Measurements from ENCODE around the gene CHMP3.
"Not testable (repeated sequence)": the region's sequence is repeated elsewhere in the genome, so short reads cannot be mapped to it uniquely, and the experiment has no call there.

Gene CHMP3

DNA sequence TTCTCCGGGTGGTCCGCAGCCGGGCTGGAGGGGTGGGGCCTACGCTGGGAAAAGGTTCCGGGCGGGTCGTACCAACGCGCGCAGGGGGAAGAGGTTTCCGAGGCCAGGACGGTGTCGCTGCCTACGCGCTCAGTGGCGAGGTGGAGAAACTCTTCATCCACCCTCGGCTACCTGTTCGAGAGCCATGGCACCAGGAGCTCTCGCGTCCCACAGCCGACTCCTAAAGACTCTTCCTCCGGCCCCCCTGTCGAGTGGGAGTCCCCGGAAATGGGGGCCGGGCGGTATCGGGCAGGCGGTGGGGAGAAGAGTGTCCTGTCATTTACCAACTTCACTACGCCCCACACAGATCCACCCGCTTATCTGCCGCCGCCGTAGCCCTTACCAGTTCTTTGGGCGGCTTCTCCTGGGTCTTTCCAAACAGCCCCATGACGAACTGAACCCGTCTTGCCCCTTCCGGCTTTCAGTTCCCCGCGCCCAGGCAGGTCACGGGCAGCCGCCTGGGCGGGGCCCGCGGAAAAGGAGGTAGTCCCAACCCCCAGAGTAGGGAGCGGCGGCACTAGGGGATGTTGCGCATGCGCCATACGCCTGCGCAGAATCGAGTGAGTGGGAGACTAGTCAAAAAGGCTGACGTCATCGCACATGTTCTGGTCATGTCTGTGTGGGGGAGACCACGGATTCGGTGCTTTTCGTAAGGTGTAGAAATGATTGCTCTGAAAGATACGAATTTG is at the start of gene CHMP3:
Gene CHMP3, minus strand, starts transcription at position 522 of the 728 bp plus-strand sequence. Its CDS starts 95 bp downstream, at position 427.
- DNase-seq (ENCODE audit: low read depth in 2 of 2), result peak; percentile 90 to 93

GRCh38 chr2:86610871-86611270 is 47.6 kb upstream of the CHMP3 start:
- no peak for DNase-seq (ENCODE audit: low read depth in 2 of 2)

DNA sequence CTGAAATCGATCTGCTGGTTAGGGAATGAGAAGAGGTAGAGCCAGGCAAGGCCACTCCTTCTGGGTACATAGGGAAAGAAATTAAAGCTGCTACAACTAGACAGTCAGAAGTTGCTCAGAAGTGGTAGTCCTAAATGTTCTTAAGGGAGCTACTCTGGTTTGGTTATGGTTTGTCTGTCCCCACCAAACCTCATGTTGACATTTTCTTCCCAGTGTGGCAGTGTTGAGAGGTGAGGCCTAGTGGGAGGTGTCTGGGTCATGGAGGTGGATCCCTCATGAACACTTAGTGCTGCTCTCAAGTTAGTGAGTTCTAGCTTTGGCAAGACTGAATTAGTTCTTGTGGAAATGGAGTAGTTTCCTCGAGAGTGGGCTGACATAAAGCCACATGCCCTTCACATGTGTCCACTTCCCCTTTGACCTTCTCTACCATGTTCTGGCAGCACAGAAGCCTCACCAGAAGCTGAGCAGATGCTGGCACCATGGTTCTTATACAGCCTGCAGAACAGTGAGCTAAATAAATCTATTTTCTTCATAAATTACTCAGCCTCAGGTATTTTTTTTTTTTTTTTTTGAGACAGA is 45.7 kb upstream of the CHMP3 start:
- no peak for DNase-seq (ENCODE audit: low read depth in 2 of 2)

DNA sequence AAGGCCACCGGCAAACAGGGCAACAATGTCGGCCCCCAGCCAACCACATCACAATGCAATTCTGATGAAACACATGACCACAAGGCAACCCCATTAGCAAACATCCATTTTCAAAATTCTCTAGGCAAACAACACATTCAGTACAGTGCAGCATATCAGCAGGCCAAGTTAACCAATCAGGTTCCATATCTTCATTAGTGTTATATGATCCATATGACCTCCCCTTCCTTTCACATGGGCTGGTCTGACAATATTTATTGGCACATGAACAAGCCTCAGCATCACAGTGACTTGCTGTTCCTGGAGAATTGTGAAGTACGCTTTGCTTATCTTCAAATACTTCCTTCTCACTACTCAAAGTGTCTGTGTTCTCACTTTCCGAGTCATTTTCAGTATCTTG is 40.7 kb upstream of the CHMP3 start:
- DNase-seq (ENCODE audit: low read depth in 2 of 2), result no peak

GRCh38 chr2:86598966-86599365 is 35.7 kb upstream of the CHMP3 start:
- no peak for DNase-seq (ENCODE audit: low read depth in 2 of 2)

- DNase-seq (ENCODE audit: low read depth in 2 of 2), result no peak
Observed at GRCh38 chr2:86596118-86596517, 32.9 kb upstream of the CHMP3 start.

DNA sequence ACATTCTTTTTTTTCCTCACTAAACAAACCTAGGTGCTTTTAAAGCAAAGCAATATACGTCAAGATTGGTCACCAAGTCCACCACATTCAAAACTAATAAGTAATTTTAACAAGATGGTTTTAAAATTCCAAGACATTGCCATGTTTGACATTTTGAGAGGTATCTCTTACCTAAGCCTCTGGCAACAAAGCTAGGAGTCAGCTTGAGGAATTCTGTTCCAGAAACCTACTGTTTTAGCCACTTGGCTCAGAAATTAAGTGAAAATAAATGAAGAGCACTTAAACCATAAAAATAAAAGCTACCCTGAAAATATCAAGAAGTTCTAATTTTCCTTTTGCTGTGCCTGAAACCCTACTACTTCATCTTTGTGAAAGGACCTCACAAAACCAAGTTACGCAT is 30.0 kb upstream of the CHMP3 start:
- DNase-seq (ENCODE audit: low read depth in 2 of 2), result no peak

DNA sequence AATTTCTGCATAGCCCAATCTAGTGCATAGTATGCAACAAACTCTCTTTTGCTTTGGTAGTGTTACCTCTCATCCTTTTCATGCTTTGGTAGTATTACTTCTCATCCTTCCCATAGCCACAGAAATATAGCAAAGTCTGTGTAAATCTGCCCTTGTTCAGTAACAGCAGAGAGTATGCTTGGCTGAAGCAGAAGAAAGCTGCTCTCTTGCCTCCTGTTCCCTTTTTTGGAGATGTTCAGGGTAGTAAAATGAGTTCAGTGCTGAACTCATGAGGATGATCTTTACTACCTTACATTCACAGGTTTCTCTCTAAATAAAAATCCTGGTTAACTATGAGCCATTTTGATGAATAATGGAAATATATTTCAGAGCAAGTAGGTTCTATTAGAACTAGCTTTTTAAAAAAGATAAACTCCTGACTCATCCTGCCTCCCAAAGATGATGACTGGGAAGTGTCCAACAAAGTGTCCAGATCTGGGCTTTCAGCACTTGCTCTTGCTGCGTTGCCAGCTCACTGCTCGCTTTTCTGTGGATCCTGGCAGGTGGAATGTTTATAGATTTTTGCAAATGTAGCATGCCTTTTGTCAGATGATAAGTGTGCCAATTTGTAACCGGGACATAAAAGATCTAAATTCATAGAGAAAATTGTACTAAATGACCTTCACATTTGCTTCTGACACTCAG is 29.4 kb upstream of the CHMP3 start:
- no peak for DNase-seq (ENCODE audit: low read depth in 2 of 2)

DNA sequence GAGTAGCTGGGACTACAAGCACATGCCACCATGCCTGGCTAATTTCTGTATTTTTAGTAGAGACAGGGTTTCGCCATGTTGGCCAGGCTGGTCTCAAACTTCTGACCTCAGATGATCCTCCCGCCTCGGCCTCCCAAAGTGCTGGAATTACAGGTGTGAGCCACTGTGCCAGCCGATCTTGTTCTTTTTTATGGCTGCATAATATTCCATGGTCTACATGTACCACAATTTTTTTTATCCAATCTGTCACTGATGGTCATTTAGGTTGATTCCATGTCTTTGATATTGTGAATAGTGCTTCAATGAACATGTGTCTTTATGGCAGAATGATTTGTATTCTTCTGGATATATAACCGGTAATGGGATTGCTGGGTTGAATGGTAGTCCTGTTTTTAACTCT is 26.5 kb upstream of the CHMP3 start:
- DNase-seq (ENCODE audit: low read depth in 2 of 2), result not testable (repeated sequence)

- no peak for DNase-seq (ENCODE audit: low read depth in 2 of 2)
Observed at GRCh38 chr2:86584151-86584913, 21.1 kb upstream of the CHMP3 start.

DNA sequence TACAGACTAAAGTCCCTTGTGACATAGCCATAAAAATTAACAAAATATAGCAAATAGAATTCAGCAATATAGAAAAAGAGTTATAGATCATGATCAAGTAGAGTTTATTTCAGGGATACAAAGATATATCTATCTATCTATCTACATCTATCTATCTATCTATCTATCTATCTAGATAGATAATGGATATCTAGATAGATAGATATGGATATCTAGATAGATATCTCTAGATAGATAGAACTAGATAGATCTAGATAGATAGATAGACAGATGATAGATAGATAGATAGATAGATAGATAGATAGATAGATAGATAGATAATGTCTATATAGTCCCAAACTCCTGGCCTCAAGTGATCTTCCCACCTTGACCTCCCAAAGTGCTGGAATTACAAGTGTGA is 17.3 kb upstream of the CHMP3 start:
- no peak for DNase-seq (ENCODE audit: low read depth in 2 of 2)

- DNase-seq (ENCODE audit: low read depth in 2 of 2), result no peak
Observed at GRCh38 chr2:86577817-86578456, 14.7 kb upstream of the CHMP3 start.

DNA sequence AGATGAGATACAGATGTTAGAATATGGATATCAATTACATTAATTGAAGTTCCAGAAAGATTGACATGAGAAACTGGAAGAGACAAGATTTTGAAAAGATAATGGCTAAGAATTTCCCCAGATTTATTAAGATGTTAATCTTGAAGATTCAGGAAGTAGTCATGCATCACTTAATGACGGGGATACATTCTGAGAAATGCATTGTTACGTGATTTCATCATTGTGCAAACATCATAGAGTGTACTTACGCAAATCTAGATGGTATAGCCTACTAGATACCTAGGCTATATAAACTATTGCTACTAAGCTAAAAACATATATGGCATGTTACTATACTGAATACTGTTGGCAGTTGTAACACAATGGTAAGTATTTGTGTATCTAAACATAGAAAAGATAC is 6.8 kb upstream of the CHMP3 start:
- DNase-seq (ENCODE audit: low read depth in 2 of 2), result no peak

DNA sequence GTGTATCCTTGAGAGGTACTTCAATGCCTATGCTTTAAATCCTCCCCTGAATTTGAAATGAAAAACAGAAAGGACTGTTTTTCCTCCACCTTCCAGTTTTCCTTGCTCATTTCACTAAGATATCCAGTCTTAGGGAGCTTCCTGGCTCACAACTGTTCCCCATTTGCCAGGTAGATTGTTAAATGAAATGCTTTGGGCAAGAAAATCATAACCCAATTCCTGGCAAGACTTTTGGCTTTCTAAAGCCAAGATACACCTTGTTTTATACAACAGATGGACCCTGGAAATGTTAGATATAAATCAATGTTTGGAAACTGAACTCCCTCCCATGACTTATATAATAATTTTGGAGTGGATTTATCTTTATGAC is 3.6 kb upstream of the CHMP3 start:
- DNase-seq (ENCODE audit: low read depth in 2 of 2), result no peak

DNA sequence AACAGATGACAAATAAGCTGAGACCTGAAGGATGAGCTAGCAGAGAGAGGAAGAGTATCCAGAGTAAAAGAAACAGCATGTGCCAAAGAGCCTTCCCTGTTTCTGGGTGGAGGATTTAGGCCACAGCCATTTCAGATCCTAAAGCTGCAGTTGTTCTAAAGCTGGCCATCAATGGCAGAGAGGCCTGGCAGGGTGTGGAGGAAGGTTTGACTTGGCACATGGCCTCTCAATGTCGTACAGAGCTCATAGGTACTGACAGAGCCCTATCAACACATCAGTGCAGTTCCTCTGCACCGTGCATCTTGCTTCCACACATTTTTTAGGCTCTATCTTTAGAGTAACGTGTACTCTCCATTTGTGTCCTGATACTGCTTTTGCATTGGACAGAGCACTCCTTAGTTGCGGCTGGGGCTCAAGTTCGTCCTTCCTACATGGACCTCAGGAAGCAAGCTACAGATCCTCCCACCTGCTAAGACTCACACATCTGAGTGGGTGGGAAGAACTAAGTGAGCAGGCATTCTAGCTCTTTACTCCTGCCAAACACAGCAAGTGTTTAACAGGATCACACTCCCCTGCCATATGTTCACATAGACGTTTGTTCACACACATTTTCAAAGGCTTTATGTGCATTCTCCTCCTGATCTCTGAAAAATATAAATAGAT is 3.0 kb upstream of the CHMP3 start:
- DNase-seq (ENCODE audit: low read depth in 2 of 2), result no peak

DNA sequence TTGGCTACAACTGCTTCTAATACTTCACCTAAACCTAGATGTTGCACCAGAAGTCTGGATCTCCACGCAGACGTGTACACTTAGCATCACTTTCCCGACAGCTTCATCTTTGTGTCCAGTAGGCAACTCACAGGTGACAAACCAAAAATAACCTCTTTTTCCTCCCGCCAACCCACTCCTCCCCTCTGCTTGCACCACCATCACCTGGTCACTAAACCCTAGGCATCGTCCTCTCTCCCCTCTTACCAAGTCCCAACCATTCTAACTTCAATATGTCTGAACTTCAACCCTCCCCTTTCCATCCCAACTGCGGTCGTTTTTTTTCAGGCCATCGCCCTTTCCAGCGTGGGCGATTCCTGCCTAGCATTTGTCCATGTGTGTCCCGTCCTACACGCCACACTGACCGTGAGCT is 413 bp upstream of the CHMP3 start:
- DNase-seq (ENCODE audit: low read depth in 2 of 2), result no peak

GRCh38 chr2:86562485-86562921 is 740 bp downstream of the CHMP3 start:
- no peak for DNase-seq (ENCODE audit: low read depth in 2 of 2)

GRCh38 chr2:86557836-86558235 is 5.4 kb downstream of the CHMP3 start:
- DNase-seq (ENCODE audit: low read depth in 2 of 2), result no peak

DNA sequence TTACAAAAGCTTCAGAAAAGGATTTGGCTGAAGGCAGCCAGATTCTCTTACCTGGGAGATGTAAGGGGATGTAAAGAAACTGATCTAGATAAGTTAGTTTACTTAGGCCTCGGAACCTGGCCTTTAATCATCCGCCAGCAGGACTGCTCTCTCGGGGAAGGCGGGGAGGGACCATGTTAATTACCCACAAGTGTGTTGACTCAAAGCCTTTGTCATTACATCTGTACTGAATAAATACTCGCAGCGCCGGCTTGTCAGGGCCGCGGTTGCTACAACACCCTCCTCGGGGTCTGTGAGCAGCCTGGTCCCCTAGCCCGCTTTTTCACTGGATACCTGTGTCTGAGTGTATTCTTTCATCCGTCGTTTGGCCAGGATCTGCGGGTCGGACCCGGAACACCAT is 6.7 kb downstream of the CHMP3 start:
- no peak for DNase-seq (ENCODE audit: low read depth in 2 of 2)

DNA sequence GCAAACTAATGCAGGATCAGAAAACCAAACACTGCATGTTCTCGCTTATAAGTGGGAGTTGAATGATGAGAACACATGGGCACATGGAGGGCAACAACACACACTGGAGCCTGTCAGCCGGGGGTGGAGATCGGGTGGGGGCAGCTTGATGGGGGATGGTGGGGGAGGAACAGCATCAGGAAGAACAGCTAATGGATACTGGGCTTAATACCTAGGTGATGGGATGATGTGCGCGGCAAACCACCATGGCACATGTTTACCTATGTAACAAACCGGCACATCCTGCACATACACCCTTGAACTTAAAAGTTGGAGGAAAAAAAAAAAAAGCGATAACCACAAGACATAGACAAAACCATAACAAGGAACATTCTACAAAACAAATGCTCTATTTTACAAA is 10.4 kb downstream of the CHMP3 start:
- no peak for DNase-seq (ENCODE audit: low read depth in 2 of 2)

DNA sequence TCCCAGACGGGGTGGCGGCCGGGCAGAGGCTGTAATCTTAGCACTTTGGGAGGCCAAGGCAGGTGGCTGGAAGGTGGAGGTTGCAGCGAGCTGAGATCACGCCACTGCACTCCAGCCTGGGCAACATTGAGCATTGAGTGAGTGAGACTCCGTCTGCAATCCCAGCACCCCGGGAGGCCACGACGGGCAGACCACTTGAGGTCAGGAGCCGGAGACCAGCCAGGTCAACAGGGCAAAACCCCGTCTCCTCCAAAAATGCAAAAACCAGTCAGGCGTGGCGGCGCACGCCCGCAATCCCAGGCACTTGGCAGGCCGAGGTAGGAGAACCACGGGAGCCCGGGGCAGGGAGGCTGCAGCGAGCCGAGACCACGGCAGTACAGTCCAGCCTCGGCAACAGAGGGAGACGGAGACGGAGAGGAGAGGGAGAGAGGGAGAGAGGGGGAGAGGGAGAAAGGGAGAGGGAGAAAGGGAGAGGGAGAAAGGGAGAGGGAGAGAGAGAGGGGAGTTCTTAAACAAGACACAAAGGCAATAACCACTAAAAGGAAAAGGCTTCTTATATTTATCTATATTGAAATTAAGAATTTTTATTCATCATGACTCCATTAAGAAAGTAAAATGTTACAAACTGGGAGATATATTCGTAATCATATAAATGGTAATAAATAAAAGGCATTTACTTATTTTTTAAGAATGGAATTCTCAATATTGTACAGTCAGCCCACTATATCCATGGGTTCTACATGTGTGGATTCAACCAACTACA is 13.1 kb downstream of the CHMP3 start:
- DNase-seq (ENCODE audit: low read depth in 2 of 2), result not testable (repeated sequence)

Measured in stimulated activated CD4-positive, alpha-beta T cell treated with anti-CD3 and anti-CD28 coated beads, Interleukin-4, amount 100 ng/mL, for 48 hours (primary cell).